ENCODE results near the gene JAKMIP1. TPM values are rescaled to one million over a fixed set of nuclear protein-coding genes. Genes with fewer than 3 reads are reported as not detected.

Gene JAKMIP1
- total RNA-seq, 1 experiment from 2014 or later: not detected

DNA sequence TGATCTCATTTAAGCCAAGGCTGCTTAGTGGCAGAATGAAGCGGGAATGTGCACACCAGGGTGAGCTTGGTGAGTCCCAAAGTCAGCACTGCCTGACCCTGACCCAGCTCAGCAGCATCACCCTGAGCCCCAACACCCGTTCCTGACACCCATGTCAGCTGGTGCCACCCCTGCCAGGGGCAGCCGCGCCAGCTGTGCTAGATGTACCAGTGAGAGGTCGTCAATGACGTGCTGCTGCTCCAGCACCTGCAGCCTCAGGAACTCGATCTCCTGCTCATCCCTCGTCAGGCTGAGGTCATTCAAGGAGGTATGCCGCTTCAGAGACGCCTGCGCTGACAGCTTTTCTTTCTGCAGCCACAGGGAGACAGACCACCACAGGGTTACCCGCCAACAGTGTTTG, 120.4 kb downstream of the JAKMIP1 start (continued):
- TF ChIP-seq, protein P1, sequence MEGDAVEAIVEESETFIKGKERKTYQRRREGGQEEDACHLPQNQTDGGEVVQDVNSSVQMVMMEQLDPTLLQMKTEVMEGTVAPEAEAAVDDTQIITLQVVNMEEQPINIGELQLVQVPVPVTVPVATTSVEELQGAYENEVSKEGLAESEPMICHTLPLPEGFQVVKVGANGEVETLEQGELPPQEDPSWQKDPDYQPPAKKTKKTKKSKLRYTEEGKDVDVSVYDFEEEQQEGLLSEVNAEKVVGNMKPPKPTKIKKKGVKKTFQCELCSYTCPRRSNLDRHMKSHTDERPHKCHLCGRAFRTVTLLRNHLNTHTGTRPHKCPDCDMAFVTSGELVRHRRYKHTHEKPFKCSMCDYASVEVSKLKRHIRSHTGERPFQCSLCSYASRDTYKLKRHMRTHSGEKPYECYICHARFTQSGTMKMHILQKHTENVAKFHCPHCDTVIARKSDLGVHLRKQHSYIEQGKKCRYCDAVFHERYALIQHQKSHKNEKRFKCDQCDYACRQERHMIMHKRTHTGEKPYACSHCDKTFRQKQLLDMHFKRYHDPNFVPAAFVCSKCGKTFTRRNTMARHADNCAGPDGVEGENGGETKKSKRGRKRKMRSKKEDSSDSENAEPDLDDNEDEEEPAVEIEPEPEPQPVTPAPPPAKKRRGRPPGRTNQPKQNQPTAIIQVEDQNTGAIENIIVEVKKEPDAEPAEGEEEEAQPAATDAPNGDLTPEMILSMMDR (IDR thresholded peaks at IDR 0.05 in 2 of 3, conservative IDR thresholded peaks at IDR 0.05 in 1 of 3; ENCODE audit: borderline replicate concordance in 1 of 3, insufficient read depth in 1 of 3, low read depth in 2 of 3, low read length in 2 of 3): no peak
- no peak for TF ChIP-seq SRF (IDR thresholded peaks at IDR 0.05; ENCODE audit: low read depth)
- TF ChIP-seq EGR1 (IDR thresholded peaks at IDR 0.05; ENCODE audit: low read depth): no peak
- no peak for TF ChIP-seq FOSL1 (IDR thresholded peaks at IDR 0.05; ENCODE audit: low read depth)
- TF ChIP-seq, protein P2, sequence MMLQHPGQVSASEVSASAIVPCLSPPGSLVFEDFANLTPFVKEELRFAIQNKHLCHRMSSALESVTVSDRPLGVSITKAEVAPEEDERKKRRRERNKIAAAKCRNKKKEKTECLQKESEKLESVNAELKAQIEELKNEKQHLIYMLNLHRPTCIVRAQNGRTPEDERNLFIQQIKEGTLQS (IDR thresholded peaks at IDR 0.05): no peak
- TF ChIP-seq POLR2A (IDR thresholded peaks at IDR 0.05; ENCODE audit: borderline replicate concordance, extremely low read depth, insufficient read depth, insufficient read length): no peak
- no peak for TF ChIP-seq ELF1 (IDR thresholded peaks at IDR 0.05; ENCODE audit: borderline replicate concordance, low read depth)

DNA sequence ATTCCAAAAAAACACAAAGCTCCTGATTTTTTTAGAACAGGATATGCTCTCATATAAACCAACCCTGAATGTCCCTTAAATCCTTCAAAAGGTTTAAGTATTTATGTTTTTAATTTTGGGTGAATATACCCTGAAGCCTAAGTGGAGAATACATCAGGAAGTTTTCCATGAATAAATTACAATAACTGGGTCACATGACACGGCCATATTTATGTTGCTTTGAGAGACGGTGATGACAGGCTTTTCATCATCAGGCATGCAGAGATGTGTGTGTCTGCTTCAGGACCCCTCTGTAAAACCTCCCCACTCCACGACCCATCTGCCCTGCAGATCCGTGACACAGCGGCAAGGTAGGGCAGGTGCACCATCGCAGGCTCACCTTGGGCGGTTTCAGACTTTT, 121.8 kb downstream of the JAKMIP1 start:
- H3K36me3 ChIP-seq (ENCODE audit: control insufficient read depth in 1 of 2, insufficient read depth in 2 of 2, low read length in 2 of 2): no peaks in the 10 kb centered on the region
- H3K9me2 ChIP-seq (ENCODE audit: insufficient read depth): no peaks in the 10 kb centered on the region
- intact Hi-C loops (cut with micrococcal nuclease): no loop called here
- H3K4me1 ChIP-seq (ENCODE audit: control insufficient read depth in 1 of 2, insufficient read depth in 2 of 2, low read length in 2 of 2): no peaks in the 10 kb centered on the region
- H3K79me2 ChIP-seq (ENCODE audit: insufficient read depth, low read length): no peaks in the 10 kb centered on the region
- no peak overlapping the region for H3K9ac ChIP-seq (ENCODE audit: low read length)
- no peak for TF ChIP-seq ZFX (IDR thresholded peaks at IDR 0.05)
- TF ChIP-seq POLR2A (IDR thresholded peaks at IDR 0.05; ENCODE audit: borderline replicate concordance, extremely low read depth, insufficient read depth, insufficient read length): no peak
- no peak for TF ChIP-seq POLR2AphosphoS5 (IDR thresholded peaks at IDR 0.05; ENCODE audit: low read depth, low read length)
- no peak for TF ChIP-seq SP1 (IDR thresholded peaks at IDR 0.05; ENCODE audit: low read depth)
- TF ChIP-seq, protein P3, sequence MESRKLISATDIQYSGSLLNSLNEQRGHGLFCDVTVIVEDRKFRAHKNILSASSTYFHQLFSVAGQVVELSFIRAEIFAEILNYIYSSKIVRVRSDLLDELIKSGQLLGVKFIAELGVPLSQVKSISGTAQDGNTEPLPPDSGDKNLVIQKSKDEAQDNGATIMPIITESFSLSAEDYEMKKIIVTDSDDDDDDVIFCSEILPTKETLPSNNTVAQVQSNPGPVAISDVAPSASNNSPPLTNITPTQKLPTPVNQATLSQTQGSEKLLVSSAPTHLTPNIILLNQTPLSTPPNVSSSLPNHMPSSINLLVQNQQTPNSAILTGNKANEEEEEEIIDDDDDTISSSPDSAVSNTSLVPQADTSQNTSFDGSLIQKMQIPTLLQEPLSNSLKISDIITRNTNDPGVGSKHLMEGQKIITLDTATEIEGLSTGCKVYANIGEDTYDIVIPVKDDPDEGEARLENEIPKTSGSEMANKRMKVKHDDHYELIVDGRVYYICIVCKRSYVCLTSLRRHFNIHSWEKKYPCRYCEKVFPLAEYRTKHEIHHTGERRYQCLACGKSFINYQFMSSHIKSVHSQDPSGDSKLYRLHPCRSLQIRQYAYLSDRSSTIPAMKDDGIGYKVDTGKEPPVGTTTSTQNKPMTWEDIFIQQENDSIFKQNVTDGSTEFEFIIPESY (IDR thresholded peaks at IDR 0.05; ENCODE audit: extremely low read depth, insufficient replicate concordance, low read length): no peak
- RAD21 ChIA-PET (ENCODE audit: low non-redundant PET in 1 of 2, low total read pairs in 2 of 2, uncharacterized antibody in 2 of 2, unreplicated experiment in 2 of 2): no interaction called here
- no peak overlapping the region for H3K4me3 ChIP-seq (replicated peaks in 1 of 2; ENCODE audit: low read depth in 1 of 2, low read length in 2 of 2)
- H3K27me3 ChIP-seq (ENCODE audit: insufficient read depth, low read length): peaks cover 21% of the 10 kb centered on the region
- H3K4me2 ChIP-seq (ENCODE audit: low read length): no peak overlapping the region
- no peaks in the 10 kb centered on the region for H3K9me3 ChIP-seq (ENCODE audit: control insufficient read depth in 1 of 2, insufficient read depth in 1 of 2, low read depth in 1 of 2, low read length in 2 of 2)
- POLR2A ChIA-PET: no interaction called here
- BruUV-seq (replicated peaks): no TSS peak
- CTCF ChIA-PET: interaction anchor here (1.5 to 2.5 kb wide), 2 partner anchors 9 to 249 kb away, joined by 6 to 10 read pairs; no protein-coding TSS in a partner anchor
- no peaks in the 10 kb centered on the region for H4K20me1 ChIP-seq (ENCODE audit: insufficient read depth)
- ATAC-seq: no peak
- DNase-seq (ENCODE audit: low read depth, low spot score): no peak
- no peak overlapping the region for H2AFZ ChIP-seq (ENCODE audit: low read depth, low read length, poor library complexity, severe bottlenecking)
- H3K27ac ChIP-seq (ENCODE audit: low read depth, low read length): no peak overlapping the region
